ENCODE measurements around the gene TSPYL4. TPM values are rescaled to one million over a fixed set of nuclear protein-coding genes. Genes with fewer than 3 reads are reported as not detected.

TSPYL4 gene
- total RNA-seq, 1 experiment from 2014 or later, result 14.9 TPM

DNA sequence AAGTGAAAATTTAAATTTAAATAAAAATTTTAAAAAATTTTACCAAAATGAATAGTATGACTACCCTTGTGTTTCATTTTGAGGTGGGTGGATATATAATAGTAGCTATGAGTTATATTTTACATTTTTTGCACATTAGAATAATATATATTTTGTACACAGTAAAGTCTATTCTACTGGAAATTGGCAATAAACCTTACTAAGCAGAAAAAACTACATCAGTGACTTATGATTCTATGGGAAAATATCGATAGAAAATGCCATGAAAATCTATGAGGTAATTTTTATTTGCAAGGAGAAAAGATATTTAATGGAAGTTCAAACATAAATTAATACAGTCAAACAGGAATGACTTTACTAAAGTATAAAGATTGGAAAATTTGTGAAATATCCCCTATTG is 2.8 kb upstream of the TSPYL4 start:
- Histone ChIP-seq H3K36me3 (replicated peaks; ENCODE audit: control insufficient read depth, insufficient read depth, low read length) (no peaks in the 10 kb centered on the region), H3K4me3 (ENCODE audit: insufficient read depth, low read depth, low read length) (no peak overlapping the region)
- no peak for DNase-seq

DNA sequence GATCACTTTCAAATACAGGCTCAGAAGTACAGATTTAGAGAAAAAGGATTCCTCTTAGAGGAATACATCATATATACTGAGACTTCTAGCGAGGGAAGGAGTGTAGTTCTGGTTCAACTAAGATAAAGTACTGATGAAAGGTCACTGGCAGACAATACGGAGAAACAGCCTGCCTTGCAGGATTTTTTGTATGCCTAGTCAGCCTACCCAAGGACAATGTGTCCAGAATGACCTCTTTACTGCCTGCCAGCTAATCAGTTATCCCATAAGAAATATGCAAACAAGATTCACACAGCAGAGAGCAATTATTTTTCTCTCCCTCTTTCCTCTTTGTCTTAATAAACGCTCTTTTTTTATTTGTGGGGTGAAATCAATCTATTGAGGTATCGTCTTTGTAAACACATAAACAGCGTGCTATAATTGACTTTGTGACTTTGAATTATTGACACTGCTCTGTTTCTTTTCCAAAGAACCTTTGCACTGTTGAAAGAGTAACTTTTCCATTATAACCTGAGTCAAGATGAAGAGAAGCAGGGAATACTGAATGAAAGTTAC is 1.4 kb upstream of the TSPYL4 start:
- DNase-seq, result no peak
- Histone ChIP-seq H3K36me3 (replicated peaks; ENCODE audit: control insufficient read depth, insufficient read depth, low read length) (no peaks in the 10 kb centered on the region), H3K27me3 (ENCODE audit: control insufficient read depth, insufficient read depth, low read length) (no peaks in the 10 kb centered on the region), H3K4me3 (ENCODE audit: insufficient read depth, low read depth, low read length) (no peak overlapping the region)

More for the DNA sequence above, 2.8 kb upstream of the TSPYL4 start:
- no peaks in the 10 kb centered on the region; the same call in 1 of the 2 replicates for H3K27me3 ChIP-seq (ENCODE audit: control insufficient read depth, insufficient read depth, low read length)

DNA sequence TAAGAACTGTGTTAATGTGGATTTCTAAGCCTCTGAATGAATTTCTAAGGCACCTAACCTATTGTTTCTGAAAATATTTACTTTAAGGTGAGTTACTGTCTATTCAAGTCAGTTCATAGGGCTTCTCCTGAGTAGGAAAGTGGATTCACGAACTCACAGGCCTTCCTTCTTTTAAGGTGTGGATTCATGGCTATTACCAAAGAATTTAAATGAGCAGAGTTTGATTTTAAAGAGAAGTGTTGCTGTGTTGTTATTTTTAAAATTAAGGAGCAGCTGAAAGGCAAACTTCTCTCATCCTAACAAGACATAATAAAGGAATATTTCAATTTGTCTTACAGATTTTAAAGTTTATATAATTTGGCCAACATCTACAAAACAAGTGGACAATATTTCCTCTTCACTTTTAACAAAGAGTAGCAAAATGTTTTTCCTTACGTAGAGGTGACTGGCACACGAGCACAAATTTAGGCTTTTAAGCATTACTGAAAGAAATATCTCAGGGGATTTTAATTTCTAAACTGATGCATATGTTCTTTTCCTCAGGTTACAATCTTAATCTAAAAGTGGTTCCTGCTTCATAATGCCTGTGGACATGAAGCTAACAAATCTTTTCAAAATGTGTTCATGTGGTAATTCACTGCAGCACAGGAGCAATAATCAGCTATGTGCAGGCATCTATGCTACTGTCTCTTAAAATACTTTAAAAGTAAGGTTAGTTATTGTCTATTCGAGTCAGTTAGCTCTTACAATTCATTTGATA is 602 bp upstream of the TSPYL4 start:
- Histone ChIP-seq H3K27me3 (ENCODE audit: control insufficient read depth, insufficient read depth, low read length) (no peaks in the 10 kb centered on the region), H3K36me3 (replicated peaks; ENCODE audit: control insufficient read depth, insufficient read depth, low read length) (no peaks in the 10 kb centered on the region), H3K4me3 (ENCODE audit: insufficient read depth, low read depth, low read length) (peak overlapping the region; percentile 91)
- no peak for DNase-seq

DNA sequence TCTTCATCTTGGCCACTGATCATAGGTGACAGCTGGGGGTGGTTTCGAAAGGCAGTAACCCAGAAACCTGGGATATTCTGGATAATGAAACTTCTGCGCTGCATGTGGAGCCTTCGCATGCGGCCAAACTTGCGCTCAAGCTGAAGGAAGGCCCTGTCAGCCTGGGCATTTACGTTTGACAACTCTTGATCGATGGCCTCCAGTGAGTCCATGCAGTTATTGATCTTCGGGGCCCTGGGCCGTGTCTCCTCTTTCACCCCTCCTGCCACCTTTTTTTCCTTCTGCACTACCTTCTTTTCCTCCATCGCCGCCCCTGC is 729 bp downstream of the TSPYL4 start:
- Histone ChIP-seq H3K4me3 (ENCODE audit: insufficient read depth, low read depth, low read length) (peak overlapping the region; percentile 91), H3K27me3 (ENCODE audit: control insufficient read depth, insufficient read depth, low read length) (no peaks in the 10 kb centered on the region), H3K36me3 (replicated peaks; ENCODE audit: control insufficient read depth, insufficient read depth, low read length) (no peaks in the 10 kb centered on the region)
- no peak for DNase-seq

DNA sequence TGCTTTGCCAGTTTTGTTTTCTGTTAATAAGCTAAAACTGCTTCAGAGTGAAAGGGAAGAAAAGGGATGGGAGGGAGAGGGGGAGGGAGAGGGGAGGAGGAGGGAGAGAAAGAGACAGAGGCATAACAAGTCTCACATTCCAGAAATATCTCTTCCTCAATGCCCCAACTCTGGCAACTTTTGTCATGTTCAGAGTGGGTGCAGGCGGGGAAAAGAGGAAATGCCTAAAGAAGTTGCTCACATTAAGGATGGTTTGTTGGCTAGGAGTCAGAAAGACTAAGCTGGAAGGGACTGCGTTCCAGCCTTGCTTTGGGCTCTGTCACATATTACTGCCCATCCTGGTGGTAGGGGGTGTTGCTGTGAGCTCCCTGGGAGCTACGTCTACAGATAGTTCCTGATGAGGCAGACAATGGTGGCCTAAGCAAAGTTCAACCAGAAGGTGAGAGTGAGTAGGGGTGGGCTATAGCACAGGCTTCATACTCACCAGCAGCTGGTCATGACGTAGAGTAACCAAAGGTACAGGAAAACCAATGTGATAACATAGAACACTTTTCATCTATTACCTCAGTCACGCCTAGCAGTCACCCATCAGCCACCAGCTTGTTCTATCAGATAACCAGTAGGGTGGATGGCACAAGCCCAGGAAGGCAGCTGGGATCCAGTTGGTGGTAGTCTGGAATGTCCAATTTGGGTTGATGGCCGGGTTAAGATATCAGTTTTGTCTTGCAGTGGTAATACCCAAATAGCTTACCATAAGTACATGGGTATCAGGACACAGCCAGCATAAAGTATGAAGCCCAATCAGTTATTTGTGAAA is 2.1 kb downstream of the TSPYL4 start:
- Histone ChIP-seq H3K27me3 (ENCODE audit: control insufficient read depth, insufficient read depth, low read length) (no peaks in the 10 kb centered on the region), H3K36me3 (replicated peaks; ENCODE audit: control insufficient read depth, insufficient read depth, low read length) (no peaks in the 10 kb centered on the region), H3K4me3 (ENCODE audit: insufficient read depth, low read depth, low read length) (no peak overlapping the region; the same call in 1 of the 2 replicates)
- no peak for DNase-seq

DNA sequence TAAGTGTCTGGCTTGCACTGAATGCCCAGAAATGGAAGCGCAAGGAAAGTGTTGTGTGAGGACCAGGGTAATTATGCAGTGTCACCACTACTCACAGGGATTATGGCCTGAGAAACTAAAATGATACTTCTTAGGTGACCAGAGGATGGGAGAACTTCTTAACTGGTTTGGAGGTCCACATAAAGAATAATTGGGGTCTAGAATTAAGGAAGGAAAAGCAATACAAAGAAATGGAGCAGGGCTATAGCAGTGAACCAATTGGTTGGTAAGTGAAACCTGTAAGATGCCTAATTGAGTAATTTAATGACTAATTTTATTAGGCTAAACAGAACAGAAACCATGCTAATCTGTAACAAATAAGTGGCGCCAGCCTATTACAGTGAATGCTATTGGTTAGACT is 5.3 kb downstream of the TSPYL4 start:
- Histone ChIP-seq H3K36me3 (replicated peaks; ENCODE audit: control insufficient read depth, insufficient read depth, low read length) (no peaks in the 10 kb centered on the region; the same call in 1 of the 2 replicates), H3K4me3 (ENCODE audit: insufficient read depth, low read depth, low read length) (no peak overlapping the region), H3K27me3 (ENCODE audit: control insufficient read depth, insufficient read depth, low read length) (no peaks in the 10 kb centered on the region)
- no peak for DNase-seq

DNA sequence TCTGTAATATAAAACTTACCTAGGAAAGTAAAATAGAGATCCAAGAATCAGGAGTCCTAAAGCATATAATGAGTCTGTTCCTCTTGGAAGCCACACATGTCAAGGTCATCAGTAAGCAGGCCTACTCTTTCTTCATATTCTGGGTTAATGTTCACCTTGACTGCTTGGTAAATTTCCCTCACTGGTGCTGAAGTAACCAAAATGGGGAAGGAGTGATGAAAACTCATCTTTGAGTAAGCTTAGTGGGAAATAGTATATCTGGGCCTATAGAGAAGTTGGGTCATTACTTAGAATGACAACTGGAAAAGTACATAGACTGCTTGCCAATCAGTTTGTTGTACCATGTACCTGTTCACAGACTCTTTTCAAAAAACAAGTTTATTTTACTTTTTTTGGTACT is 6.6 kb downstream of the TSPYL4 start:
- Histone ChIP-seq H3K4me3 (ENCODE audit: insufficient read depth, low read depth, low read length) (no peak overlapping the region), H3K27me3 (ENCODE audit: control insufficient read depth, insufficient read depth, low read length) (no peaks in the 10 kb centered on the region), H3K36me3 (replicated peaks; ENCODE audit: control insufficient read depth, insufficient read depth, low read length) (no peaks in the 10 kb centered on the region; the same call in 1 of the 2 replicates)
- DNase-seq, result no peak

DNA sequence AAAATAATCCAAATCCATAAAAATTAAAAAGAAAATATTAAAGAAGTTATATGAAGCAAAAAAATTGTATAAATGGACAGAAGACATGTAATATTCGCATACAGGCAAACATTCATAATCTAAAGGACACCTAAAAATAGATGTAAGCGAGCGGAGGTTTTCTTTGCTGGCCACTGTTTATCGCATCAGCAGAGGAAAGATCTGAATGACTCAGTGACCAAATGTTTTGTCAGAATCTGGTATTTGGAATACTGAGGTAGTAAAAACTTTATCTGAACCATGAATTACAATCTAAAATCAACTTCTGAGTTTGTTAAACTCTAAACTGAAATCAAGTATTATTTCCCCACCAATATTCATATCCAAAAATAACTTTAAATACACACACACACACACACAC is 7.8 kb downstream of the TSPYL4 start:
- H3K27me3 ChIP-seq (ENCODE audit: control insufficient read depth, insufficient read depth, low read length), result no peaks in the 10 kb centered on the region
- no peak overlapping the region for H3K4me3 ChIP-seq (ENCODE audit: insufficient read depth, low read depth, low read length)
- no peak for DNase-seq
- no peaks in the 10 kb centered on the region; the same call in 1 of the 2 replicates for H3K36me3 ChIP-seq (replicated peaks; ENCODE audit: control insufficient read depth, insufficient read depth, low read length)

DNA sequence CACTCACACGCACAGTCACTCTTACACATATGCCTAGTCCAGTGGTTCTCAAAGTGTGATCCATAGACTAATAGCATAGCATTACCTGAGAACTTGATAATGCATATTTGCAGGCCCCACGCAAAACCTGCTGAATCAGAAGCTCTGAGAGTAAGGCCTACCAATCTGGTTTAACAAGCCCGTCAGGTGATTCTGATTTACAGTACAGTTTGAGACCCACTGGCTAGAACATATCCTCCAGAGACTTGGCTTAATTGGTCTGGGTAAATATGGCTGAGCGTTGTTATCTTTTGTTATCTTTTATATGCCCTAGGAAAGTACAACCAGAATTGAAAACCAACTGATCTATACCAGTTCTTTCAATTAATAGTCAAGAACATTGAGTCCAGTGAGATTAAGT is 9.6 kb downstream of the TSPYL4 start:
- Histone ChIP-seq H3K4me3 (ENCODE audit: insufficient read depth, low read depth, low read length) (no peak overlapping the region), H3K27me3 (ENCODE audit: control insufficient read depth, insufficient read depth, low read length) (no peaks in the 10 kb centered on the region), H3K36me3 (replicated peaks; ENCODE audit: control insufficient read depth, insufficient read depth, low read length) (no peaks in the 10 kb centered on the region; the same call in 1 of the 2 replicates)
- DNase-seq, result no peak

DNA sequence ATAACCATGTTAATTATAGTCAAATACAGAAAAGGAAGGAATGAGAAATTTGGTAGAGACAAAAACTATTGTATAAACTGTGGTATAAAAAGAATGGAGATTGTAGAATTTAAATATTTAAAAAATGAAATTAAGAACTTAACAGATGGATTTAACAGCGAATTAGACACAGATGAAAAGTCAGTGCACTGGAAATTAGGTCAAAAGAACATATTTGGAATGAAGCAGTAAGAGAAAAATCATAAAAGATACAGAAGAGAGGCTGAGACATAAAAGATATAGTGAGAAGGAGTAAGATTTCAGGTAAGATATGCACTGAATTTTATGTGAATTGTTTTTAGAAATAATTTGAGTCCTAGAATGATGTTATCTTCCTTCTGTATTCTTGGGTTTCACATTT is 14.0 kb downstream of the TSPYL4 start:
- DNase-seq, result no peak
- Histone ChIP-seq H3K27me3 (ENCODE audit: control insufficient read depth, insufficient read depth, low read length) (no peaks in the 10 kb centered on the region), H3K36me3 (replicated peaks; ENCODE audit: control insufficient read depth, insufficient read depth, low read length) (no peaks in the 10 kb centered on the region; the same call in 1 of the 2 replicates), H3K4me3 (ENCODE audit: insufficient read depth, low read depth, low read length) (no peak overlapping the region)

DNA sequence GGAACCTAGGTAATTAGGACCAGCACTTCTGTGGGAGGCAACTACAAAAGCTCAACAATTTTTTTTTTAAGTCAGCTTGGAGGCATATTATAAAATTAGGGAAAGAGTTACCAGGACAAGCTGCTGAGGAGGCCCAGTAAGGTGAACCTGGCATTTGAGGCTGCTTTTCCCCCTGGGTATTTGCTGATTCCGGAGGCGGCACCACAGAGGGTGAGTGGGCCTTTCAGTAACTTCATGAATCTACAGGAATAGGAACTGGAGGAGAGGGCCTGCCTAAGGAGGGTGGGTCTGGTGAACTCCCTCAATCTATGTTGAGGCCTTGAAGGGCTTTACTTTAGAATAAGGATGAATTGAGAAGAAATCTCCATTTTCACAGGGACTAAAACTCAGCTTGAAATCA is 14.6 kb downstream of the TSPYL4 start:
- H3K4me3 ChIP-seq (ENCODE audit: insufficient read depth, low read depth, low read length), result no peak overlapping the region
- no peaks in the 10 kb centered on the region for H3K27me3 ChIP-seq (ENCODE audit: control insufficient read depth, insufficient read depth, low read length)
- no peak for DNase-seq
- no peaks in the 10 kb centered on the region; the same call in 1 of the 2 replicates for H3K36me3 ChIP-seq (replicated peaks; ENCODE audit: control insufficient read depth, insufficient read depth, low read length)

DNA sequence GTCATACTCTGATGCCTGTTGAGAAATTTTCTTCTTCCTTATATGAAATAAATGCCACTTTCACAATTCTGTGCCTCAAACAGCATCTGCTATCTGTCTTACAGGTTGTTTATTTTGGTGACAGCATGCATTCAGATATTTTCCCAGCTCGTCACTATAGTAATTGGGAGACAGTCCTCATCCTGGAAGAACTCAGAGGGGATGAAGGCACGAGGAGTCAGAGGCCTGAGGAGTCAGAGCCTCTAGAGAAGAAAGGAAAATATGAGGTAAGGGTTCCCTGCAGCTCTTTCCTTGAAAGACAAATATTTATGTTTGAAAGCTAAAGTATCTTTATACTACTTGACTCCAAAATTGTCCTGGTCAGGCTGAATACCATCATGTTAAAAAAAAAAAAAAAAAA is 15.8 kb downstream of the TSPYL4 start:
- no peaks in the 10 kb centered on the region for H3K27me3 ChIP-seq (ENCODE audit: control insufficient read depth, insufficient read depth, low read length)
- no peak overlapping the region for H3K4me3 ChIP-seq (ENCODE audit: insufficient read depth, low read depth, low read length)
- H3K36me3 ChIP-seq (replicated peaks; ENCODE audit: control insufficient read depth, insufficient read depth, low read length), result no peaks in the 10 kb centered on the region; the same call in 1 of the 2 replicates
- DNase-seq, result no peak

DNA sequence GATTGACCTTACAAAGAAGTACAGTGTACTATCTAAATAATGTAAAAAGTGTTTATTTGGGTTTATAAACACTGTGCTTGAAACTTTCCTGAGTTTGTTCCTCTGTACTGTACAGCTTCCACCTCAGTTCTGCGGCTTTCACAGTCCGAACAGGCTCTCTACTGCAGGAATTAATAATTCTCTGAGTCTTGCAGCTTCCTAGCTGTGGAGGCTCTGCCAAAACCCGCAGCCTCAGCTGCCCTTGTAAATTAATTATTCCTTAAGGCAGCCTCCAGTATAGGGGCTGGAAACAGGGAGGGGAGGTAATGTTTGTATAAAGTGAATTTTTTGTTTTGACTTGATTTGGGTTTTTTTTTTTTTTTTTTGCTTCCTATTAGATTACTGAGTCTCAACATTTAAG is 19.2 kb downstream of the TSPYL4 start:
- no peak overlapping the region for H3K4me3 ChIP-seq (ENCODE audit: insufficient read depth, low read depth, low read length)
- no peak for DNase-seq

DNA sequence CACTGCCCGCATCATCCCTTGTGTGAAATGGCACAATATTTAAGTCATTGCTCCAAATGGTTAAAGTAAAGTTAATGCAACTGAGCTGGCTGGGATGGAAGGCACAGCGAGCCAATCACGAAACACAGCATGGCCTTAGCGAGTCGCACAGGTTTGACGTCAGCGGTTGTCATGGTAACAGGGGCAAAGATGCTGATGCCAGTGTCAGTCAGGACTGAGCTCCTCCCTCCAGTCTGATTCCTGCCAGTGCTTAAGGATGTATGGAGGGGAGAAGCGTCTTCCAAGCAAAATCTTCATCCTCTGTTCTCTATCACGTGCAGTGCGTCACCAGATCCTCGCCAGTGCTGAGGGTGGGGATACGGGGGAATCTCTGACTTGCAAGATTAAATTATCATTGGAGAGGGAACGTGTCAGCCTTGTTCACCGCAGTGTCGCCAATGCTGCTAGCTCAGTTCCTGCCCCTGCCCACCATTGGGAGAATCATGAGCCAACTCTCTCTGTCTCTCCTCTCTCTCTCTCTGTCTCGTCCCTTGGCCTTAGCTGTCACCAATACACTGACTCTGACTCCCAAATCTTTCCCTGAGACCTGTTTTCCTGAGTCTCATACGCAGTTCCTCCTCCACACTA is 24.5 kb downstream of the TSPYL4 start:
- H3K27me3 ChIP-seq (ENCODE audit: control insufficient read depth, insufficient read depth, low read length), result no peaks in the 10 kb centered on the region
- DNase-seq, result peak; percentile 71
- H3K4me3 ChIP-seq (ENCODE audit: insufficient read depth, low read depth, low read length), result no peak overlapping the region

More for the DNA sequence above, 19.2 kb downstream of the TSPYL4 start:
- no peaks in the 10 kb centered on the region; the same call in 1 of the 2 replicates for H3K36me3 ChIP-seq (replicated peaks; ENCODE audit: control insufficient read depth, insufficient read depth, low read length)
- no peaks in the 10 kb centered on the region for H3K27me3 ChIP-seq (ENCODE audit: control insufficient read depth, insufficient read depth, low read length)

More for the DNA sequence above, 24.5 kb downstream of the TSPYL4 start:
- H3K36me3 ChIP-seq (replicated peaks; ENCODE audit: control insufficient read depth, insufficient read depth, low read length), result no peaks in the 10 kb centered on the region
